ENCODE data around the gene TUBB6. TPM values are rescaled to one million over a fixed set of nuclear protein-coding genes. Genes with fewer than 3 reads are reported as not detected.

Gene TUBB6
- total and polyA plus RNA-seq, 2 of the 8 experiments (the other 6 are each of a cell fraction or from before 2014, with no cell fraction given), result 126 to 223 TPM

GRCh38 chr18:12325726-12326245 lies 17.7 kb downstream of the TUBB6 start:
- H4K5ac ChIP-seq (ENCODE audit: insufficient read length, low read depth, low read length), result no peak overlapping the region
- FAIRE-seq (no peak), DNase-seq (ENCODE audit: low read depth in 1 of 2, low spot score in 2 of 2) (no peak)
- H3K79me2 ChIP-seq (ENCODE audit: control insufficient read depth in 1 of 2, insufficient read depth in 2 of 2, low read length in 2 of 2), result no peaks in the 10 kb centered on the region
- H2AK5ac ChIP-seq (ENCODE audit: low read depth, low read length), result no peak overlapping the region
- POLR2A ChIA-PET (ENCODE audit: partially characterized antibody), result interaction anchor here (1.2 to 1.9 kb wide), 5 partner anchors 10 to 82 kb away, joined by 3 to 8 read pairs (median 4); partner anchors contain the start of gene PRELID3A
- H4K20me1 ChIP-seq (replicated peaks in 1 of 2; ENCODE audit: control insufficient read depth in 1 of 2, insufficient read depth in 2 of 2, low read length in 2 of 2), result peaks cover 6 to 14% of the 10 kb centered on the region in 2 experiments
- no peak overlapping the region for H3K4me2 ChIP-seq (ENCODE audit: insufficient read depth in 1 of 2, low read depth in 2 of 2, low read length in 2 of 2)
- no peaks in the 10 kb centered on the region for H3K27me3 ChIP-seq (replicated peaks in 1 of 4; ENCODE audit: control insufficient read depth in 3 of 4, extremely low read depth in 1 of 4, insufficient read depth in 3 of 4, low read length in 3 of 4)
- no peak overlapping the region for H3K18ac ChIP-seq (ENCODE audit: extremely low read depth, low read length)
- no peak overlapping the region for H3K9ac ChIP-seq (replicated peaks in 1 of 4; ENCODE audit: extremely low read depth in 1 of 4, low read depth in 3 of 4, low read length in 3 of 4)
- no peak overlapping the region for H2BK20ac ChIP-seq (ENCODE audit: low read length)
- peaks cover 2 to 30% (median 26%) of the 10 kb centered on the region in 4 experiments; a peak in 6 of 8 replicates for H3K36me3 ChIP-seq (ENCODE audit: control insufficient read depth in 2 of 4, insufficient read depth in 4 of 4, low read length in 3 of 4)
- TF ChIP-seq POLR2AphosphoS5 (IDR thresholded peaks at IDR 0.05; ENCODE audit: low read depth, low read length) (peak; percentile 7; the same call in 1 of the 2 replicates), CTCF (IDR thresholded peaks at IDR 0.05; ENCODE audit: control extremely low read depth in 1 of 3, insufficient read depth in 1 of 3, low read depth in 1 of 3, low read length in 3 of 3) (no peak)
- H2BK12ac ChIP-seq (ENCODE audit: low read depth, low read length), result no peak overlapping the region
- 93% methylated on average over 29 of the region's 29 CpGs; no CpG with 5 or more reads in 1 of the 2 experiments for WGBS, 2 experiments (ENCODE audit: extremely low coverage in 1 of 2, insufficient coverage in 1 of 2, insufficient read length in 1 of 2, insufficient replicate concordance in 2 of 2, low coverage in 1 of 2, low lambda C conversion rate in 2 of 2, missing lambda C conversion rate in 1 of 2)
- no peak overlapping the region for H3K4me3 ChIP-seq (ENCODE audit: extremely low read depth in 1 of 4, insufficient read depth in 2 of 4, low read depth in 3 of 4, low read length in 4 of 4)
- H3K27ac ChIP-seq (ENCODE audit: low read depth, low read length), result no peak overlapping the region; the same call in 1 of the 2 replicates
- no peak overlapping the region for H2BK5ac ChIP-seq (ENCODE audit: low read depth, low read length)
- H3K4me1 ChIP-seq (replicated peaks in 1 of 4; ENCODE audit: control insufficient read depth in 3 of 4, insufficient read depth in 4 of 4, low read length in 3 of 4), result peaks cover 0 to 4% (median 2%) of the 10 kb centered on the region in 4 experiments; a peak in 2 of 7 replicates
- no peak overlapping the region for H2AFZ ChIP-seq (ENCODE audit: low read length)
- H3K23ac ChIP-seq (ENCODE audit: insufficient read length), result no peak overlapping the region
- H3K14ac ChIP-seq (ENCODE audit: insufficient read length), result no peak overlapping the region
- no peaks in the 10 kb centered on the region for H3K23me2 ChIP-seq (ENCODE audit: low read depth, low read length)
- H3K56ac ChIP-seq (replicated peaks; ENCODE audit: insufficient read length, low read depth, low read length), result no peak overlapping the region
- H3K9me3 ChIP-seq (ENCODE audit: insufficient read depth in 2 of 2, low read depth in 1 of 2, low read length in 1 of 2), result no peaks in the 10 kb centered on the region
- H3K4ac ChIP-seq (replicated peaks; ENCODE audit: insufficient read length, low read depth, low read length), result no peak overlapping the region
- H3K79me1 ChIP-seq (ENCODE audit: low read depth, low read length), result 0 out of 2 replicates have a peak, but pooled peaks cover 2% of the 10 kb centered on the region
- CTCF ChIA-PET (ENCODE audit: partially characterized antibody), result interaction anchor here (0.6 to 2.4 kb wide), 5 partner anchors 12 to 60 kb away, joined by 3 to 7 read pairs (median 3); no protein-coding TSS in a partner anchor
- no peak overlapping the region for H4K8ac ChIP-seq (ENCODE audit: extremely low read depth, insufficient read depth, low read length)
- no peak overlapping the region for H2BK120ac ChIP-seq (replicated peaks; ENCODE audit: low read depth, low read length)
- H4K91ac ChIP-seq (replicated peaks; ENCODE audit: insufficient read length, low read length), result no peak overlapping the region
- H2BK15ac ChIP-seq (ENCODE audit: low read length), result no peak overlapping the region

All from H1 (cell line).